Thyroid gland (tissue), 4 donors: ENCODE measurements around the gene COL3A1. TPM values are rescaled to one million over a fixed set of nuclear protein-coding genes. Genes with fewer than 3 reads are reported as not detected.

Experiments
- DNase-seq, 2 donors: peaks; one replicate each; pipeline ENCODE4 v3.0.0-alpha.2; 2019
- H3K27ac ChIP-seq, 3 donors: fragments of 200-600 bp; sonication (generic); 1 replicate in 2 of 3; 2 replicates in 1 of 3; pipeline ENCODE4 v1.5.1; 2016 to 2019; ENCODE audit warnings: mild to moderate bottlenecking in 1 of 3, moderate library complexity in 1 of 3
- H3K27me3 ChIP-seq: fragments of 200-600 bp; sonication (generic); one replicate; pipeline ENCODE4 v1.5.1; 2019
- H3K36me3 ChIP-seq, 2 donors: fragments of 200-600 bp; sonication (generic); one replicate each; pipeline ENCODE4 v1.5.1; 2016 to 2019
- H3K4me1 ChIP-seq, 2 donors: fragments of 200-600 bp; sonication (generic); one replicate each; pipeline ENCODE4 v1.5.1; 2017 to 2019
- H3K4me3 ChIP-seq, 3 donors: fragments of 200-600 bp; sonication (generic); replicated peaks in 1 of 3; 1 replicate in 2 of 3; 2 replicates in 1 of 3; pipeline ENCODE4 v1.5.1; 2016; ENCODE audit warnings: mild to moderate bottlenecking in 1 of 3
- H3K9me3 ChIP-seq: fragments of 200-600 bp; sonication (generic); one replicate; pipeline ENCODE4 v1.5.1; 2017
- POLR2A ChIP-seq, 2 donors: fragments of 450-650 bp; IDR thresholded peaks; one replicate each; pipeline ENCODE4 v1.6.1; 2017; ENCODE audit warnings: antibody characterized with exemption in 2 of 2, mild to moderate bottlenecking in 2 of 2, moderate library complexity in 1 of 2
- WGBS, 2 donors: methylation state at CpG; one replicate each; pipeline ENCODE4 v1.1.5; 2017; 5-methylcytosine and 5-hydroxymethylcytosine counted together
- intact Hi-C: fragments of 100-400 bp; cut with DNase I; formaldehyde crosslinking; loops from one replicate; pipeline ENCODE4 v1.15.1; 2023
- microRNA counts, 2 donors: library from miRNA; unstranded; fragments of <30 nt; microRNA quantifications; one replicate each; lab custom pipeline; 2016 to 2017
- microRNA-seq: library from miRNA; unstranded; fragments of <30 nt; microRNA quantifications from one replicate; pipeline ENCODE4, GENCODE V29; 2016
- small RNA-seq: library from RNA; depleted of rRNA; stranded (forward); fragments of <200 nt; gene quantifications from one replicate; pipeline ENCODE3, GENCODE V24; 2016
- total RNA-seq, 4 donors: library from RNA; depleted of rRNA; stranded (reverse); fragments of >200 nt; gene quantifications; one replicate each; pipeline ENCODE4 v1.2.3, GENCODE V29; 2016
- TF ChIP-seq, protein P1 (sequence below), 6 experiments: fragments of 200-600 bp in 3 of 6; fragments of 450-650 bp in 3 of 6; sonication (generic) in 3 of 6; IDR thresholded peaks; one replicate each; pipeline ENCODE4 v1.5.1; 2016 to 2019; ENCODE audit warnings: antibody characterized with exemption in 6 of 6, mild to moderate bottlenecking in 2 of 6, inconsistent platforms in 1 of 6, moderate library complexity in 1 of 6

The COL3A1 gene
- total RNA-seq, 4 donors from 2014 or later = 36.4 to 151 (median 62.3) TPM

DNA sequence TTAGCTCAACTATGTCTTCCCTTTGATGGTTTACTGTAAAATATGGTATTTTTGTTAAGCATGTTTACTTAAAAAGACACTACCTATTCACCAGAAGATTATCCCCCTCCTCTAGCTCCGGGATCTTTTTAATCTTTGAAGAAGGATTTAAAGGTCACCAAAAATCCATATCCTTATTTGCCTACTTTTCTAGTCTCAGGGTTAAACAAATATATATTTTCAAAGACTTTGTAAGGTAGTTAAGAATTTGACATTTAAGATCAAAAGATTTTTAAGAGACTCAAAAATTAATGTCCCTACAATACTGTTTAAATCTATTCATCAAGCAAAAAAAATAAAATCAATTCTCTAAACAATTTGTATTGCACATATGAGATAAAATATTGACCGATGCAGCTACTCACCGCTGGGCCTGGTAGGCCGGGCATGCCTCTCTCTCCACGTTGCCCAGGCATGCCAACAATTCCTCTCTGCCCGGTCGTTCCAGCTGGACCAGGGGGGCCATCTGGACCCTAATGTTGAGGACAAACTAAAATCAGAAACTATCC is 76.1 kb downstream of the COL3A1 start:
- H3K4me3 ChIP-seq = no peak overlapping the region
- H3K4me1 ChIP-seq = no peaks in the 10 kb centered on the region
- peaks cover 0 to 2% of the 10 kb centered on the region in 2 donors for H3K36me3 ChIP-seq
- no peak for DNase-seq
- no peaks in the 10 kb centered on the region for H3K27me3 ChIP-seq
- 91 to 92% methylated on average over 6 to 7 of the region's 7 CpGs for WGBS, 2 donors
- TF ChIP-seq, protein P1, sequence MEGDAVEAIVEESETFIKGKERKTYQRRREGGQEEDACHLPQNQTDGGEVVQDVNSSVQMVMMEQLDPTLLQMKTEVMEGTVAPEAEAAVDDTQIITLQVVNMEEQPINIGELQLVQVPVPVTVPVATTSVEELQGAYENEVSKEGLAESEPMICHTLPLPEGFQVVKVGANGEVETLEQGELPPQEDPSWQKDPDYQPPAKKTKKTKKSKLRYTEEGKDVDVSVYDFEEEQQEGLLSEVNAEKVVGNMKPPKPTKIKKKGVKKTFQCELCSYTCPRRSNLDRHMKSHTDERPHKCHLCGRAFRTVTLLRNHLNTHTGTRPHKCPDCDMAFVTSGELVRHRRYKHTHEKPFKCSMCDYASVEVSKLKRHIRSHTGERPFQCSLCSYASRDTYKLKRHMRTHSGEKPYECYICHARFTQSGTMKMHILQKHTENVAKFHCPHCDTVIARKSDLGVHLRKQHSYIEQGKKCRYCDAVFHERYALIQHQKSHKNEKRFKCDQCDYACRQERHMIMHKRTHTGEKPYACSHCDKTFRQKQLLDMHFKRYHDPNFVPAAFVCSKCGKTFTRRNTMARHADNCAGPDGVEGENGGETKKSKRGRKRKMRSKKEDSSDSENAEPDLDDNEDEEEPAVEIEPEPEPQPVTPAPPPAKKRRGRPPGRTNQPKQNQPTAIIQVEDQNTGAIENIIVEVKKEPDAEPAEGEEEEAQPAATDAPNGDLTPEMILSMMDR (IDR thresholded peaks at IDR 0.05) = no peak
- no peak for TF ChIP-seq POLR2A (IDR thresholded peaks at IDR 0.05)
- H3K9me3 ChIP-seq = no peaks in the 10 kb centered on the region
- H3K27ac ChIP-seq = no peak overlapping the region
- intact Hi-C loops = no loop called here

DNA sequence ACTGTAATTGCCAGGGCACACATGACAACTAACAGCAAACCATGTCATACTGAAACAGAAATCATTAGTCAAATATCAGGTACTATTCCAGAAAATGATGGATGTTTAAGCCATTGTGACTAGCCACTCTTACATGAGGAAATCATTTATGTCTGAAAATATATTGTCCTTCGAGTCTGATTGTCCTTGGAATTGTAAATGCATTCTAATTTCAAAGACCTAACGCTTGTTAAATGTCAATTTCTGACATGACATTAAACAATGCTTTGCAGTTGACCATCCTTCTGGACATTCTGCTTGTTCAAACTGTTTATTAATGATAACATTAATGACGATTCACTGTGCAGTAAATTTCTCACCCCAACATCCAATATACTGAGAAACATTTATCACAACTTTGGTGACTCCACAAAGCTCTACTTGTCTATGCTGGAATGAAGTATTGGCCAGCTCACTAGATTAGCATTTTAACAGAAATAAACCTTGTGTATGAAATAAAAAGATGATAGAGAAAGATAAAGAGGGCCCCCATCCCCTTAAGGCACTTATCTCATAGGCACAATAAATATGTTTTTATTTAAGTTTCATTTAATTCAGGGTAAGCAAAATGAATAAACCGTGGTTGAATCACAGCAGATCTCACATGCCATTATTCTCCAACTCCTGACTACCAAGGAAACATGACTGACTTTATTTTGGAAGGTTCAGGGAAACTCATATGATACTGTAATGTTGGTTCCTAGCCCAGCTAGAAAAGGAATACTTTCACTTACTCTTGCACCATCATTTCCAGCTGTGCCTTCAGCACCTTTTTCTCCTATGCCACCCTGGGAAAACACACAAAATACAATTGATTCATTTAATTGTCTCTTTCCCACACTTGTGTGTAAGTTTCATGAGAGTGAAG is 82.3 kb downstream of the COL3A1 start:
- no peak overlapping the region for H3K4me3 ChIP-seq
- no peak overlapping the region for H3K27ac ChIP-seq
- no peaks in the 10 kb centered on the region for H3K4me1 ChIP-seq
- H3K36me3 ChIP-seq = no peaks in the 10 kb centered on the region
- H3K9me3 ChIP-seq = no peaks in the 10 kb centered on the region
- intact Hi-C loops = no loop called here
- no peaks in the 10 kb centered on the region for H3K27me3 ChIP-seq
- 83 to 87% methylated on average over 4 of the region's 4 CpGs for WGBS, 2 donors
- TF ChIP-seq, protein P1 (IDR thresholded peaks at IDR 0.05) = no peak
- no peak for TF ChIP-seq POLR2A (IDR thresholded peaks at IDR 0.05)
- no peak for DNase-seq

DNA sequence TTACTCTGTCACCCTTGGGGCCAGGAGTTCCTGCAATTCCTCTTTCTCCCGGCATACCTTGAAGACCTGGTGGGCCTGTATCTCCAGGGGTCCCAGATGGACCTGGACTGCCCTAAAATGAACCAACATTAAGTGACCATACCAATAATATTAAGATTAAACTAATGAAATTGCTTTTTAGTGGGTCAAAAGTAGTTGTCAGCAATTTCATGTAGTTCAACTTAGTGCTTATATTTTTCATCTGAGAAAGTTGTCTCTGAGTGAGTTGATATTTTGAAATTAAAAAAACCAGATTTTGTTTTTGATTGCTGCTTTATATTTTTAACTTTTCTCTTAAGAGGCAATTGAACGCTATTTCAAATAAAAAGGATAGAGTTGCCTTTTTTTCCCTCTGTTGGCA is 83.1 kb downstream of the COL3A1 start:
- no peak overlapping the region for H3K4me3 ChIP-seq
- 92 to 93% methylated on average over 2 of the region's 2 CpGs for WGBS, 2 donors
- no peaks in the 10 kb centered on the region for H3K36me3 ChIP-seq
- H3K4me1 ChIP-seq = no peaks in the 10 kb centered on the region
- H3K27ac ChIP-seq = no peak overlapping the region
- DNase-seq = no peak
- no peaks in the 10 kb centered on the region for H3K27me3 ChIP-seq
- H3K9me3 ChIP-seq = no peaks in the 10 kb centered on the region
- TF ChIP-seq, protein P1 (IDR thresholded peaks at IDR 0.05) = no peak
- TF ChIP-seq POLR2A (IDR thresholded peaks at IDR 0.05) = no peak
- intact Hi-C loops = no loop called here

DNA sequence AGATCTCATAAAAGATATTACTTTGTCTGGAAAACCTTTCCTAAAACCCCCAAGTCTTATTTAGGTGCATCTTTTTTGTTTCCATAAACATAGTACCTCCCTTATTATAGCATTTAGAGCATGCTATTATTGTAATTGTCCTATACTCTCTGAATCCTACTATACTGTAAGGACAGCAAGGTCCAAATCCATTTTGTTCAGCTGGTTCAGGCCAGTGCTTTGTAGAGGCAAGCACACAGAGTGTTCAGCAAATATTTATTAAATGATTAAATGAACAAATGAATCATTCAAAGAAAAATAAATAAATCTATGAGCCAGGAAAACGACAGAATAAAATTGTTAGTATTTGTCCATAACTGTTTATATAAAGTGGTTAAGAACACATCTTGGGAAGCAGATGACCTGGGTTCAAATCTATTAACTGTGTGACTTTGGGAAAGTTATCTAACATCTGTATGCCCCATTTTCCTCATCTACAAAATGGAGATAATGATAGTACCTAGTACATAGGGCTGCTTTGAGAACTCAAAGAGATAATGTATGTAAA is 86.0 kb downstream of the COL3A1 start:
- TF ChIP-seq, protein P1 (IDR thresholded peaks at IDR 0.05) = no peak
- no peak for TF ChIP-seq POLR2A (IDR thresholded peaks at IDR 0.05)
- H3K36me3 ChIP-seq = no peaks in the 10 kb centered on the region
- 56 to 71% methylated on average over 1 of the region's 1 CpG for WGBS, 2 donors
- intact Hi-C loops = no loop called here
- H3K27ac ChIP-seq = no peak overlapping the region
- DNase-seq = no peak
- H3K4me1 ChIP-seq = no peaks in the 10 kb centered on the region
- H3K27me3 ChIP-seq = no peaks in the 10 kb centered on the region
- H3K9me3 ChIP-seq = no peaks in the 10 kb centered on the region
- H3K4me3 ChIP-seq = no peak overlapping the region

MicroRNAs within 50 kb of the gene (microRNA counts, 767-probe panel; counts per million panel counts)
- microRNA hsa-miR-1245a (lab: Ali Mortazavi, UCI) (0 counts per million in 2 donors), microRNA hsa-miR-1245b-3p (lab: Ali Mortazavi, UCI) (0 counts per million in 2 donors), microRNA hsa-miR-1245b-5p (lab: Ali Mortazavi, UCI) (0 to 2,790 counts per million in 2 donors)

Small RNA genes within 50 kb of the gene (microRNA-seq; reads per million reads assigned to microRNA genes)
- gene MIR1245A = not detected
- gene MIR1245B = not detected
- not detected for gene MIR3606

Small RNA genes within 50 kb of the gene (small RNA-seq; reads per million reads assigned to genes)
- not detected for gene MIR1245A

Other genes starting within 250 kb of the COL3A1 start
- 10 to 100 TPM; 10.9 to 22.5 (median 17.5) TPM for gene COL5A2, start 205.4 kb downstream of the COL3A1 start, total RNA-seq